Measurements from ENCODE around the gene CHST13. TPM values are rescaled to one million over a fixed set of nuclear protein-coding genes. Genes with fewer than 3 reads are reported as not detected.

The CHST13 gene
- total and polyA plus RNA-seq, 2 of the 4 experiments (the other 2 are of a cell fraction) = not detected

- H3K27ac ChIP-seq (ENCODE audit: insufficient read depth, low read length) = no peak overlapping the region
- CTCF ChIA-PET = interaction anchor here (0.6 kb wide), 1 partner anchor 238 kb away, joined by 4 read pairs; no protein-coding TSS in a partner anchor
- intact Hi-C loops (cut with micrococcal nuclease) = no loop called here
- no peak overlapping the region for H4K5ac ChIP-seq (ENCODE audit: low read depth, low read length)
- no peak overlapping the region for H3K23ac ChIP-seq (ENCODE audit: low read depth, low read length)
- peaks cover 12% of the 10 kb centered on the region for H3K9me1 ChIP-seq (ENCODE audit: insufficient read depth, low read length)
- H3K79me1 ChIP-seq (ENCODE audit: low read depth in 1 of 2, low read length in 2 of 2) = no peaks in the 10 kb centered on the region
- H2BK20ac ChIP-seq (ENCODE audit: low read depth, low read length) = no peak overlapping the region
- POLR2A ChIA-PET (ENCODE audit: unreplicated experiment) = no interaction called here
- no peak overlapping the region for H4K8ac ChIP-seq (ENCODE audit: low read depth in 2 of 2, low read length in 2 of 2)
- no peaks in the 10 kb centered on the region; the same call in 1 of the 2 replicates for H3K9me3 ChIP-seq (ENCODE audit: control insufficient read depth, insufficient read depth, low read length)
- H3K27me3 ChIP-seq (ENCODE audit: control insufficient read depth, insufficient read depth, low read length) = peaks cover 35% of the 10 kb centered on the region
- H2BK120ac ChIP-seq (ENCODE audit: low read depth, low read length) = no peak overlapping the region
- H3K56ac ChIP-seq (ENCODE audit: extremely low read depth, insufficient read depth, low read length) = no peak overlapping the region
- H3K4me1 ChIP-seq (ENCODE audit: control insufficient read depth, insufficient read depth, low read length) = peaks cover 6% of the 10 kb centered on the region
- dilution Hi-C loops (cut with HindIII; ENCODE audit: low sequenced_read_pairs, unreplicated experiment) = no loop called here
- no peaks in the 10 kb centered on the region for H3K36me3 ChIP-seq (ENCODE audit: control insufficient read depth, insufficient read depth, low read length)
- no peak overlapping the region for H4K91ac ChIP-seq (ENCODE audit: insufficient read depth, low read depth, low read length)
- no peak overlapping the region for H3K14ac ChIP-seq (replicated peaks; ENCODE audit: low read depth, low read length)
- H3K18ac ChIP-seq (ENCODE audit: low read depth, low read length) = no peak overlapping the region
- TF ChIP-seq CHD1 (IDR thresholded peaks at IDR 0.05; ENCODE audit: low read depth, low read length) (no peak), MAZ (IDR thresholded peaks at IDR 0.05; ENCODE audit: borderline replicate concordance, low read depth, low read length) (no peak), SMC3 (IDR thresholded peaks at IDR 0.05; ENCODE audit: low read depth, low read length) (no peak), MAFK (IDR thresholded peaks at IDR 0.05; ENCODE audit: low read depth, low read length) (no peak), NFE2L2 (IDR thresholded peaks at IDR 0.05; ENCODE audit: low read depth, low read length) (no peak), RCOR1 (IDR thresholded peaks at IDR 0.05; ENCODE audit: insufficient replicate concordance, low read length) (no peak), USF2 (IDR thresholded peaks at IDR 0.05; ENCODE audit: low read depth, low read length) (no peak), CEBPB (IDR thresholded peaks at IDR 0.05; ENCODE audit: low read depth, low read length) (no peak), BHLHE40 (IDR thresholded peaks at IDR 0.05; ENCODE audit: low read depth, low read length) (no peak), POLR2A (IDR thresholded peaks at IDR 0.05; ENCODE audit: low read depth, low read length) (no peak), RAD21 (IDR thresholded peaks at IDR 0.05; ENCODE audit: low read length) (no peak), RFX5 (IDR thresholded peaks at IDR 0.05; ENCODE audit: low read depth, low read length) (no peak), ELK1 (IDR thresholded peaks at IDR 0.05; ENCODE audit: borderline replicate concordance, low read depth, low read length) (no peak), FOS (IDR thresholded peaks at IDR 0.05; ENCODE audit: low read depth, low read length) (no peak)
- no peak overlapping the region for H2BK15ac ChIP-seq (ENCODE audit: low read depth, low read length)
- H3K9ac ChIP-seq (ENCODE audit: low read depth, low read length) = no peak overlapping the region
- H3K4ac ChIP-seq (ENCODE audit: low read depth, low read length) = no peak overlapping the region
- no peak overlapping the region for H2AK5ac ChIP-seq (ENCODE audit: low read depth, low read length)
- H2BK5ac ChIP-seq (ENCODE audit: low read depth, low read length, poor library complexity, severe bottlenecking) = no peak overlapping the region
- in situ Hi-C loops (cut with MboI; ENCODE audit: low sequenced_read_pairs) = no loop called here
- no peak overlapping the region for H2AK9ac ChIP-seq (replicated peaks; ENCODE audit: low read depth, low read length, poor library complexity)
- H2AFZ ChIP-seq (replicated peaks; ENCODE audit: low read length, poor library complexity) = no peak overlapping the region
- no TSS peak for BruUV-seq (replicated peaks)
- H3K4me3 ChIP-seq (ENCODE audit: insufficient read depth, low read depth, low read length) = no peak overlapping the region
- H3K4me2 ChIP-seq (ENCODE audit: low read depth, low read length) = no peak overlapping the region
- DNase-seq = no peak
- no peaks in the 10 kb centered on the region for H4K20me1 ChIP-seq (ENCODE audit: insufficient read depth, low read length)
- 79% methylated on average over 2 of the region's 2 CpGs; no CpG with 5 or more reads in 1 of the 2 experiments for WGBS, 2 experiments (ENCODE audit: extremely low coverage in 2 of 2, insufficient read length in 1 of 2)
- no peak for ATAC-seq (ENCODE audit: low read depth)
These were observed 19.6 kb downstream of the CHST13 start for GRCh38 chr3:126543457-126544061.
